H1 (cell line): Measurements from ENCODE around the gene POLR3H. TPM values are rescaled to one million over a fixed set of nuclear protein-coding genes. Genes with fewer than 3 reads are reported as not detected.

Source experiments
- CTCF ChIA-PET: fragments of 300-600 bp; sonication (Branson Sonifier 250); formaldehyde crosslinking; loops from one replicate; lab custom pipeline; 2021; ENCODE audit not compliant: partially characterized antibody; lab: Charles Lee
- POLR2A ChIA-PET: fragments of 300-600 bp; sonication (Branson Sonifier 250); formaldehyde crosslinking; loops from one replicate; lab custom pipeline; 2021; ENCODE audit warnings: inconsistent platforms; ENCODE audit not compliant: partially characterized antibody; lab: Charles Lee
- DNase-seq, 2 experiments: peaks; one replicate each; pipeline versions ENCODE4 v3.0.0 to v3.0.0-alpha.2; 2010 to 2022; ENCODE audit warnings: low spot score in 2 of 2, low read depth in 1 of 2, mixed read lengths in 1 of 2
- FAIRE-seq: peaks from 2 replicates; lab custom pipeline; 2011; peaks lifted over from hg19 to GRCh38; lab: Jason Lieb, UNC
- H2AFZ ChIP-seq: 2 replicates; pipeline ENCODE4 v1.8.1; 2012; ENCODE audit warnings: low read length, inconsistent platforms
- H2AK5ac ChIP-seq: 2 replicates; pipeline ENCODE4 v1.6.1; 2013; ENCODE audit warnings: low read depth, low read length
- H2BK120ac ChIP-seq: replicated peaks from 2 replicates; pipeline ENCODE3; 2013; ENCODE audit warnings: low read depth, low read length, inconsistent platforms
- H2BK12ac ChIP-seq: 2 replicates; pipeline ENCODE4 v1.6.1; 2013; ENCODE audit warnings: low read depth, low read length
- H2BK15ac ChIP-seq: 2 replicates; pipeline ENCODE4 v1.6.1; 2013; ENCODE audit warnings: low read length
- H2BK20ac ChIP-seq: 2 replicates; pipeline ENCODE4 v1.6.1; 2013; ENCODE audit warnings: low read length
- H2BK5ac ChIP-seq: 2 replicates; pipeline ENCODE4 v1.6.1; 2013; ENCODE audit warnings: low read depth, low read length
- H3K14ac ChIP-seq: 2 replicates; pipeline ENCODE4 v1.6.1; 2013; ENCODE audit warnings: inconsistent platforms; ENCODE audit not compliant: insufficient read length
- H3K18ac ChIP-seq: 2 replicates; pipeline ENCODE4 v1.6.1; 2013; ENCODE audit warnings: low read length; ENCODE audit errors: extremely low read depth
- H3K23ac ChIP-seq: 2 replicates; pipeline ENCODE4 v1.6.1; 2013; ENCODE audit warnings: inconsistent platforms; ENCODE audit not compliant: insufficient read length
- H3K23me2 ChIP-seq: 2 replicates; pipeline ENCODE4 v1.6.1; 2013; ENCODE audit warnings: low read depth, low read length
- H3K27ac ChIP-seq: 2 replicates; pipeline ENCODE4 v1.6.1; 2011; ENCODE audit warnings: low read depth, low read length, inconsistent platforms
- H3K27me3 ChIP-seq, 4 experiments: replicated peaks in 1 of 4; 1 replicate in 1 of 4; 2 replicates in 3 of 4; pipeline versions ENCODE4 v1.6.1 to v1.8.1; 2011 to 2013; ENCODE audit warnings: low read length in 3 of 4, mild to moderate bottlenecking in 3 of 4, inconsistent platforms in 2 of 4, mixed read lengths in 2 of 4, moderate library complexity in 1 of 4; ENCODE audit not compliant: control insufficient read depth in 3 of 4, insufficient read depth in 3 of 4; ENCODE audit errors: extremely low read depth in 1 of 4
- H3K36me3 ChIP-seq, 4 experiments: 2 replicates each; pipeline versions ENCODE4 v1.6.1 to v1.8.1; 2011 to 2013; ENCODE audit warnings: mild to moderate bottlenecking in 4 of 4, low read length in 3 of 4, moderate library complexity in 2 of 4, control low read depth in 1 of 4, inconsistent platforms in 1 of 4; ENCODE audit not compliant: insufficient read depth in 4 of 4, control insufficient read depth in 2 of 4
- H3K4ac ChIP-seq: replicated peaks from 2 replicates; pipeline ENCODE3; 2013; ENCODE audit warnings: low read length, low read depth, mixed read lengths, inconsistent platforms; ENCODE audit not compliant: insufficient read length
- H3K4me1 ChIP-seq, 4 experiments: replicated peaks in 1 of 4; 1 replicate in 1 of 4; 2 replicates in 3 of 4; pipeline versions ENCODE4 v1.6.1 to v1.8.1; 2011 to 2013; ENCODE audit warnings: low read length in 3 of 4, inconsistent platforms in 2 of 4, mixed read lengths in 1 of 4; ENCODE audit not compliant: insufficient read depth in 4 of 4, control insufficient read depth in 3 of 4
- H3K4me2 ChIP-seq, 2 experiments: 2 replicates each; pipeline versions ENCODE4 v1.6.1 to v1.8.1; 2011 to 2013; ENCODE audit warnings: low read depth in 2 of 2, low read length in 2 of 2, control low read depth in 1 of 2, inconsistent platforms in 1 of 2, mild to moderate bottlenecking in 1 of 2; ENCODE audit not compliant: insufficient read depth in 1 of 2
- H3K4me3 ChIP-seq, 4 experiments: fragments of 200-600, 300-600 bp in 1 of 4; sonication (generic), shearing (Covaris generic), sonication (Bioruptor Twin) in 1 of 4; 2 replicates each; pipeline versions ENCODE4 v1.5.1 to v1.8.1; 2011 to 2016; ENCODE audit warnings: low read length in 4 of 4, low read depth in 3 of 4, control low read depth in 2 of 4, inconsistent platforms in 2 of 4, mild to moderate bottlenecking in 2 of 4, mixed read lengths in 1 of 4, moderate library complexity in 1 of 4; ENCODE audit not compliant: insufficient read depth in 2 of 4; ENCODE audit errors: extremely low read depth in 1 of 4
- H3K56ac ChIP-seq: replicated peaks from 2 replicates; pipeline ENCODE3; 2013; ENCODE audit warnings: low read depth, mild to moderate bottlenecking, mixed read lengths, low read length, inconsistent platforms; ENCODE audit not compliant: insufficient read length
- H3K79me1 ChIP-seq: 2 replicates; pipeline ENCODE4 v1.6.1; 2013; ENCODE audit warnings: low read depth, low read length, control low read depth
- H3K79me2 ChIP-seq, 2 experiments: 2 replicates each; pipeline versions ENCODE4 v1.6.1 to v1.8.1; 2012 to 2013; ENCODE audit warnings: low read length in 2 of 2, mild to moderate bottlenecking in 2 of 2, inconsistent platforms in 1 of 2; ENCODE audit not compliant: insufficient read depth in 2 of 2, control insufficient read depth in 1 of 2
- H3K9ac ChIP-seq, 4 experiments: replicated peaks in 1 of 4; 1 replicate in 1 of 4; 2 replicates in 3 of 4; pipeline versions ENCODE4 v1.6.1 to v1.8.1; 2011 to 2013; ENCODE audit warnings: low read depth in 3 of 4, low read length in 3 of 4, control low read depth in 2 of 4, mild to moderate bottlenecking in 2 of 4, moderate library complexity in 2 of 4, inconsistent platforms in 1 of 4; ENCODE audit errors: extremely low read depth in 1 of 4
- H3K9me3 ChIP-seq, 2 experiments: 2 replicates each; pipeline versions ENCODE4 v1.6.1 to v1.8.1; 2012 to 2013; ENCODE audit warnings: mild to moderate bottlenecking in 2 of 2, moderate library complexity in 2 of 2, control low read depth in 1 of 2, inconsistent platforms in 1 of 2, low read depth in 1 of 2, low read length in 1 of 2, mixed read lengths in 1 of 2; ENCODE audit not compliant: insufficient read depth in 2 of 2
- H4K20me1 ChIP-seq, 2 experiments: replicated peaks in 1 of 2; 2 replicates each; pipeline versions ENCODE3 to v1.8.1; 2011 to 2013; ENCODE audit warnings: inconsistent platforms in 2 of 2, low read length in 2 of 2, mild to moderate bottlenecking in 1 of 2; ENCODE audit not compliant: insufficient read depth in 2 of 2, control insufficient read depth in 1 of 2
- H4K5ac ChIP-seq: 2 replicates; pipeline ENCODE4 v1.6.1; 2013; ENCODE audit warnings: low read length, low read depth, mixed read lengths, inconsistent platforms; ENCODE audit not compliant: insufficient read length
- H4K8ac ChIP-seq: 2 replicates; pipeline ENCODE4 v1.8.0; 2013; ENCODE audit warnings: mild to moderate bottlenecking, moderate library complexity, low read length, inconsistent platforms; ENCODE audit not compliant: insufficient read depth; ENCODE audit errors: extremely low read depth
- H4K91ac ChIP-seq: replicated peaks from 2 replicates; pipeline ENCODE3; 2013; ENCODE audit warnings: low read length, mixed read lengths, inconsistent platforms; ENCODE audit not compliant: insufficient read length
- ASH2L ChIP-seq: fragments of 200-600, 300-600 bp; sonication (generic); IDR thresholded peaks from one replicate; pipeline ENCODE4 v1.7.1; 2017; ENCODE audit warnings: low read length
- BACH1 ChIP-seq: IDR thresholded peaks from 2 replicates; pipeline ENCODE4 v1.6.1; 2012; ENCODE audit warnings: low read length, improper control_type of control experiment
- CHD1 ChIP-seq: IDR thresholded peaks from 2 replicates; pipeline ENCODE4 v1.6.1; 2012; ENCODE audit warnings: low read depth, low read length, improper control_type of control experiment
- EZH2 ChIP-seq: fragments of 200-600 bp; sonication (generic); IDR thresholded peaks from 2 replicates; pipeline ENCODE4 v1.7.1; 2012; ENCODE audit warnings: low read depth, mild to moderate bottlenecking, moderate library complexity, low read length, inconsistent platforms; ENCODE audit not compliant: severe bottlenecking
- HDAC2 ChIP-seq, 2 experiments: fragments of 300-600 bp in 1 of 2; sonication (generic) in 1 of 2; IDR thresholded peaks; 2 replicates each; pipeline ENCODE4 v1.6.1; 2011 to 2012; ENCODE audit warnings: low read depth in 2 of 2, low read length in 2 of 2, mild to moderate bottlenecking in 2 of 2, moderate library complexity in 2 of 2, borderline replicate concordance in 1 of 2, inconsistent platforms in 1 of 2
- HDAC6 ChIP-seq: IDR thresholded peaks from one replicate; pipeline ENCODE4 v1.7.1; 2012; ENCODE audit warnings: low read depth, mild to moderate bottlenecking, inconsistent platforms, low read length, moderate library complexity
- JUND ChIP-seq: IDR thresholded peaks from 2 replicates; pipeline ENCODE4 v1.6.1; 2011; ENCODE audit warnings: mild to moderate bottlenecking, improper control_type of control experiment, low read length
- KDM5A ChIP-seq: fragments of 200-600 bp; IDR thresholded peaks from 2 replicates; pipeline ENCODE4 v1.7.1; 2012; ENCODE audit warnings: mild to moderate bottlenecking, low read length, inconsistent platforms, mixed read lengths
- RBBP5 ChIP-seq: IDR thresholded peaks from 2 replicates; pipeline ENCODE4 v1.7.1; 2012; ENCODE audit warnings: low read depth, mild to moderate bottlenecking, inconsistent platforms, low read length, moderate library complexity, borderline replicate concordance
- SIRT6 ChIP-seq: IDR thresholded peaks from one replicate; pipeline ENCODE4 v1.7.1; 2012; ENCODE audit warnings: low read length, inconsistent platforms
- SP2 ChIP-seq: IDR thresholded peaks from 2 replicates; pipeline ENCODE4 v1.6.1; 2012; ENCODE audit warnings: mild to moderate bottlenecking, low read length, inconsistent platforms
- SRF ChIP-seq: IDR thresholded peaks from 2 replicates; pipeline ENCODE4 v1.6.1; 2011; ENCODE audit warnings: mild to moderate bottlenecking, low read depth, low read length, moderate library complexity
- TAF1 ChIP-seq: IDR thresholded peaks from 2 replicates; pipeline ENCODE4 v1.6.1; 2011; ENCODE audit warnings: mild to moderate bottlenecking, low read depth, low read length
- WGBS, 2 experiments: shearing (Covaris generic) in 1 of 2; methylation state at CpG; one replicate each; pipeline versions ENCODE4 v1.1.6 to v1.1.7; 2013 to 2015; ENCODE audit warnings: low lambda C conversion rate in 2 of 2, mixed read lengths in 2 of 2, inconsistent platforms in 1 of 2, low coverage in 1 of 2, missing lambda C conversion rate in 1 of 2; ENCODE audit not compliant: insufficient replicate concordance in 2 of 2, insufficient coverage in 1 of 2, insufficient read length in 1 of 2; ENCODE audit errors: extremely low coverage in 1 of 2, missing lambda C conversion rate in 1 of 2; 5-methylcytosine and 5-hydroxymethylcytosine counted together
- polyA plus RNA-seq, 7 experiments: library from polyadenylated mRNA; depleted of rRNA in 3 of 7; stranded (reverse) in 5 of 7; unstranded in 2 of 7; fragments of >200 nt in 5 of 7; fragments of 200-250 nt in 2 of 7; gene quantifications; 1 replicate in 5 of 7; 2 replicates in 1 of 7; 4 replicates in 1 of 7; pipeline versions ENCODE4 v1.2.1 to v1.2.3, GENCODE V29; 2011 to 2013; ENCODE audit warnings: missing spikeins in 2 of 7, mixed read lengths in 2 of 7
- total RNA-seq: library from RNA; stranded (reverse); fragmentation: NEBNext Ultra II Directional; extraction: Animal tissue kit (Norgen Biotek cat#: 25700); gene quantifications from 2 replicates; pipeline ENCODE4 v1.2.1, GENCODE V29; 2021

The POLR3H gene
- total and polyA plus RNA-seq, 2 of the 8 experiments (the other 6 are each of a cell fraction or from before 2014, with no cell fraction given), result 29.7 to 39.2 TPM

GRCh38 chr22:41521126-41521525 is 23.1 kb downstream of the POLR3H start:
- no peak overlapping the region for H3K4ac ChIP-seq
- no peak overlapping the region for H3K14ac ChIP-seq
- no peaks in the 10 kb centered on the region for H3K9me3 ChIP-seq
- H3K27me3 ChIP-seq, result no peaks in the 10 kb centered on the region
- no peak overlapping the region for H4K8ac ChIP-seq
- no peaks in the 10 kb centered on the region for H3K23me2 ChIP-seq
- no peak overlapping the region for H2AFZ ChIP-seq
- FAIRE-seq (no peak), DNase-seq (no peak)
- H3K79me2 ChIP-seq, result no peaks in the 10 kb centered on the region
- no peak overlapping the region for H3K56ac ChIP-seq
- no peak overlapping the region for H2BK15ac ChIP-seq
- H3K4me3 ChIP-seq, result no peak overlapping the region
- ChIA-PET POLR2A (interaction anchor here (0.6 to 0.8 kb wide), 2 partner anchors 14 to 57 kb away, joined by 3 read pairs; no protein-coding TSS in a partner anchor), CTCF (interaction anchor here (1.4 to 13.5 kb wide), 6 partner anchors 9 to 118 kb away, joined by 3 to 269 read pairs (median 19); no protein-coding TSS in a partner anchor)
- no peak overlapping the region for H2BK20ac ChIP-seq
- H2BK5ac ChIP-seq, result no peak overlapping the region
- H2BK120ac ChIP-seq, result no peak overlapping the region
- no peak overlapping the region for H3K27ac ChIP-seq
- H3K18ac ChIP-seq, result no peak overlapping the region
- H2AK5ac ChIP-seq, result no peak overlapping the region
- H3K4me1 ChIP-seq, result peaks cover 0 to 2% (median 0%) of the 10 kb centered on the region in 4 experiments; a peak in 1 of 7 replicates
- no peaks in the 10 kb centered on the region for H3K79me1 ChIP-seq
- WGBS, 2 experiments, result 89% methylated on average over 3 of the region's 3 CpGs; no CpG with 5 or more reads in 1 of the 2 experiments
- no peak overlapping the region for H4K5ac ChIP-seq
- H4K20me1 ChIP-seq, result peaks cover 5 to 8% of the 10 kb centered on the region in 2 experiments
- H2BK12ac ChIP-seq, result no peak overlapping the region
- H3K9ac ChIP-seq, result no peak overlapping the region
- H4K91ac ChIP-seq, result no peak overlapping the region
- peaks cover 0 to 16% (median 3%) of the 10 kb centered on the region in 4 experiments; a peak in 4 of 8 replicates for H3K36me3 ChIP-seq
- no peak overlapping the region for H3K23ac ChIP-seq
- no peak for TF ChIP-seq EZH2
- TF ChIP-seq RBBP5, result no peak
- TF ChIP-seq JUND, result no peak
- TF ChIP-seq CHD1, result no peak
- no peak for TF ChIP-seq KDM5A
- TF ChIP-seq HDAC2 (IDR thresholded peaks at IDR 0.05; ENCODE audit: borderline replicate concordance in 1 of 2, low read depth in 2 of 2, low read length in 2 of 2), result no peak
- no peak for TF ChIP-seq ASH2L
- no peak for TF ChIP-seq TAF1
- TF ChIP-seq SRF, result no peak
- no peak for TF ChIP-seq HDAC6
- no peak for TF ChIP-seq BACH1
- no peak for TF ChIP-seq SIRT6
- TF ChIP-seq SP2, result no peak
- TF ChIP-seq, all 59 proteins: peak for 0
- H3K4me2 ChIP-seq, result no peak overlapping the region
